ENCODE data around the gene ZMYM1.
"Not testable (repeated sequence)": the region's sequence is repeated elsewhere in the genome, so short reads cannot be mapped to it uniquely, and the experiment has no call there.

ZMYM1 gene

GRCh38 chr1:35079003-35079930 is at the start of gene ZMYM1:
Gene ZMYM1 (plus strand): TSS chr1:35079385. CDS start chr1:35093988, 14,603 bp downstream.
- no peak for FAIRE-seq

- FAIRE-seq, result no peak
These were observed 49.4 kb upstream of the ZMYM1 start for GRCh38 chr1:35029761-35030160.

GRCh38 chr1:35030338-35030737 is 48.8 kb upstream of the ZMYM1 start:
- no peak for FAIRE-seq

- FAIRE-seq, result no peak
These were observed 48.3 kb upstream of the ZMYM1 start for GRCh38 chr1:35030756-35031446.

- FAIRE-seq, result no peak
These were observed 46.8 kb upstream of the ZMYM1 start for GRCh38 chr1:35032384-35032739.

GRCh38 chr1:35033346-35033745 is 45.8 kb upstream of the ZMYM1 start:
- no peak for FAIRE-seq

GRCh38 chr1:35036621-35037020 is 42.6 kb upstream of the ZMYM1 start:
- FAIRE-seq, result no peak

GRCh38 chr1:35037206-35037605 is 42.0 kb upstream of the ZMYM1 start:
- no peak for FAIRE-seq

- FAIRE-seq, result no peak
These were observed 40.5 kb upstream of the ZMYM1 start for GRCh38 chr1:35038723-35039122.

- FAIRE-seq, result no peak
These were observed 35.7 kb upstream of the ZMYM1 start for GRCh38 chr1:35043498-35043897.

- FAIRE-seq, result no peak
These were observed 34.8 kb upstream of the ZMYM1 start for GRCh38 chr1:35044431-35044830.

- FAIRE-seq, result no peak
These were observed 32.5 kb upstream of the ZMYM1 start for GRCh38 chr1:35046730-35047129.

GRCh38 chr1:35047188-35047858 is 31.9 kb upstream of the ZMYM1 start:
- no peak for FAIRE-seq

- FAIRE-seq, result no peak
These were observed 30.1 kb upstream of the ZMYM1 start for GRCh38 chr1:35049116-35049515.

GRCh38 chr1:35053433-35053832 is 25.8 kb upstream of the ZMYM1 start:
- no peak for FAIRE-seq

- not testable (repeated sequence) for FAIRE-seq
These were observed 24.9 kb upstream of the ZMYM1 start for GRCh38 chr1:35054282-35054681.

GRCh38 chr1:35058321-35058720 is 20.9 kb upstream of the ZMYM1 start:
- not testable (repeated sequence) for FAIRE-seq

GRCh38 chr1:35058988-35059387 is 20.2 kb upstream of the ZMYM1 start:
- no peak for FAIRE-seq

- FAIRE-seq, result no peak
These were observed 16.5 kb upstream of the ZMYM1 start for GRCh38 chr1:35062518-35063196.

- no peak for FAIRE-seq
These were observed 14.9 kb upstream of the ZMYM1 start for GRCh38 chr1:35064265-35064664.

GRCh38 chr1:35069746-35070145 is 9.4 kb upstream of the ZMYM1 start:
- no peak for FAIRE-seq

- no peak for FAIRE-seq
These were observed 5.8 kb upstream of the ZMYM1 start for GRCh38 chr1:35073265-35073811.

GRCh38 chr1:35076426-35076825 is 2.8 kb upstream of the ZMYM1 start:
- not testable (repeated sequence) for FAIRE-seq
